K562 (cell line): Measurements from ENCODE around the gene MRPL40. TPM values are rescaled to one million over a fixed set of nuclear protein-coding genes. Genes with fewer than 3 reads are reported as not detected.
A peak's percentile ranks its signal among the peaks of the same experiment; 100 is the strongest.

Source experiments
- EGR1 ChIP-seq: fragments of 450-650 bp; conservative IDR thresholded peaks from 2 replicates; pipeline ENCODE4 v1.6.1; 2017; ENCODE audit warnings: mild to moderate bottlenecking
- GATA2 ChIP-seq: sonication (generic); formaldehyde crosslinking; IDR thresholded peaks from 2 replicates; pipeline ENCODE4 v1.4.0; 2020; ENCODE audit warnings: mild to moderate bottlenecking, missing genetic modification reagents
- ILF3 ChIP-seq: fragments of 450-650 bp; IDR thresholded peaks from 2 replicates; pipeline ENCODE4 v1.6.1; 2018; ENCODE audit warnings: antibody characterized with exemption, mild to moderate bottlenecking, moderate library complexity, borderline replicate concordance
- LCOR ChIP-seq: sonication (generic); formaldehyde crosslinking; IDR thresholded peaks from 2 replicates; pipeline ENCODE4 v1.8.0; 2022; ENCODE audit warnings: mild to moderate bottlenecking, missing genetic modification reagents
- MLX ChIP-seq, 2 experiments: fragments of 450-650 bp in 1 of 2; sonication (generic) in 1 of 2; formaldehyde crosslinking; conservative IDR thresholded peaks; 2 replicates each; pipeline versions ENCODE4 v1.4.0 to v1.8.1; 2020 to 2022; ENCODE audit warnings: mild to moderate bottlenecking in 1 of 2, missing genetic modification reagents in 1 of 2
- MYBL2 ChIP-seq, 2 experiments: fragments of 450-650 bp in 1 of 2; sonication (generic) in 1 of 2; formaldehyde crosslinking in 1 of 2; IDR thresholded peaks; 2 replicates each; pipeline versions ENCODE4 v1.6.1 to v1.8.1; 2017 to 2022; ENCODE audit warnings: borderline replicate concordance in 1 of 2, inconsistent platforms in 1 of 2, low read depth in 1 of 2, mild to moderate bottlenecking in 1 of 2, missing genetic modification reagents in 1 of 2, moderate library complexity in 1 of 2
- POLR2B ChIP-seq: fragments of 450-650 bp; IDR thresholded peaks from 2 replicates; pipeline ENCODE4 v1.6.1; 2018; ENCODE audit warnings: low read depth; ENCODE audit not compliant: partially characterized antibody
- PPARD ChIP-seq: fragments of 250-450 bp; sonication (Bioruptor Pico); IDR thresholded peaks from 2 replicates; pipeline ENCODE4 v1.8.0; 2022; ENCODE audit warnings: inconsistent platforms, mild to moderate bottlenecking, moderate library complexity
- RUNX1 ChIP-seq: sonication (generic); IDR thresholded peaks from 2 replicates; pipeline ENCODE4 v1.6.1; 2016; ENCODE audit warnings: antibody characterized with exemption, low read depth
- SMAD3 ChIP-seq: fragments of 450-650 bp; formaldehyde crosslinking; conservative IDR thresholded peaks from 2 replicates; pipeline ENCODE4 v1.4.0; 2020; ENCODE audit warnings: mild to moderate bottlenecking
- TAF9B ChIP-seq: fragments of 450-650 bp; IDR thresholded peaks from 2 replicates; pipeline ENCODE4 v1.6.1; 2018; ENCODE audit warnings: mild to moderate bottlenecking; ENCODE audit not compliant: partially characterized antibody
- WHSC1 ChIP-seq: IDR thresholded peaks from one replicate; pipeline ENCODE4 v1.6.1; 2012; ENCODE audit warnings: low read length, control low read depth, inconsistent platforms
- ZBTB2 ChIP-seq: fragments of 450-650 bp; IDR thresholded peaks from 2 replicates; pipeline ENCODE4 v1.6.1; 2016; ENCODE audit warnings: antibody characterized with exemption
- ZNF436 ChIP-seq: fragments of 250-450, 450-650 bp; sonication (Bioruptor Pico); formaldehyde crosslinking; IDR thresholded peaks from 2 replicates; pipeline ENCODE4 v1.7.0; 2020; ENCODE audit warnings: mild to moderate bottlenecking
- ZNF778 ChIP-seq: fragments of 450-650 bp; formaldehyde crosslinking; IDR thresholded peaks from 2 replicates; pipeline ENCODE4 v1.4.0; 2020; ENCODE audit warnings: mild to moderate bottlenecking, moderate library complexity
- polyA plus RNA-seq, 8 experiments: library from polyadenylated mRNA; depleted of rRNA in 4 of 8; stranded (reverse) in 5 of 8; unstranded in 3 of 8; fragments of >200 nt; fragmentation: Nextera tagmentation in 2 of 8; fragmentation: Illumina TruSeq in 1 of 8; extraction: Ambion mirVana in 2 of 8; extraction: Trizol in 1 of 8; gene quantifications; 2 replicates each; pipeline versions ENCODE4 v1.2.1 to v1.2.3, GENCODE V29; 2011 to 2014; ENCODE audit warnings: inconsistent platforms in 1 of 8, missing spikeins in 1 of 8
- total RNA-seq, 7 experiments: library from RNA; depleted of rRNA in 6 of 7; stranded (reverse); fragments of >200 nt in 6 of 7; fragmentation: Illumina TruSeq in 2 of 7; extraction: Trizol in 2 of 7; gene quantifications; 2 replicates each; pipeline versions ENCODE4 v1.2.1 to v1.2.3, GENCODE V29; 2011 to 2021; ENCODE audit warnings: low replicate concordance in 1 of 7
- TF ChIP-seq, protein P1 (sequence below): sonication (generic); formaldehyde crosslinking; IDR thresholded peaks from 2 replicates; pipeline ENCODE4 v1.9.0; 2022; ENCODE audit warnings: mild to moderate bottlenecking, missing genetic modification reagents
- TF ChIP-seq, protein P2 (sequence below): sonication (generic); formaldehyde crosslinking; IDR thresholded peaks from 2 replicates; pipeline ENCODE4 v1.8.1; 2023; ENCODE audit warnings: missing genetic modification reagents, mild to moderate bottlenecking, borderline replicate concordance
- TF ChIP-seq, protein P3 (sequence below), 2 experiments: fragments of 450-650 bp; conservative IDR thresholded peaks; 2 replicates each; pipeline ENCODE4 v1.6.1; 2017; ENCODE audit warnings: mild to moderate bottlenecking in 2 of 2, moderate library complexity in 2 of 2

The MRPL40 gene
- total and polyA plus RNA-seq, 9 of the 15 experiments (the other 6 are each of a cell fraction or from before 2014, with no cell fraction given): 132 to 652 (median 208) TPM

- TF ChIP-seq, protein P1, sequence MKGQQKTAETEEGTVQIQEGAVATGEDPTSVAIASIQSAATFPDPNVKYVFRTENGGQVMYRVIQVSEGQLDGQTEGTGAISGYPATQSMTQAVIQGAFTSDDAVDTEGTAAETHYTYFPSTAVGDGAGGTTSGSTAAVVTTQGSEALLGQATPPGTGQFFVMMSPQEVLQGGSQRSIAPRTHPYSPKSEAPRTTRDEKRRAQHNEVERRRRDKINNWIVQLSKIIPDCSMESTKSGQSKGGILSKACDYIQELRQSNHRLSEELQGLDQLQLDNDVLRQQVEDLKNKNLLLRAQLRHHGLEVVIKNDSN (CRISPR knock-in tag): no peak
- TF ChIP-seq EGR1 (no peak), WHSC1 (peak; percentile 97), GATA2 (CRISPR knock-in tag) (no peak), POLR2B (no peak), ILF3 (peak; percentile 41; the same call in 1 of the 2 replicates), MLX (CRISPR knock-in tag; conservative IDR thresholded peaks at IDR 0.05) (peak in 1 of 2 experiments; percentile 44; a peak in 1 of 4 replicates), RUNX1 (no peak), PPARD (CRISPR knock-in tag) (no peak), ZBTB2 (no peak), SMAD3 (CRISPR knock-in tag) (no peak), TAF9B (no peak), MYBL2 (IDR thresholded peaks at IDR 0.05; ENCODE audit: low read depth) (no peak), MYBL2 (CRISPR knock-in tag; IDR thresholded peaks at IDR 0.05; ENCODE audit: borderline replicate concordance) (no peak), ZNF778 (no peak), LCOR (no peak), ZNF436 (CRISPR knock-in tag) (no peak)
- TF ChIP-seq, protein P2, sequence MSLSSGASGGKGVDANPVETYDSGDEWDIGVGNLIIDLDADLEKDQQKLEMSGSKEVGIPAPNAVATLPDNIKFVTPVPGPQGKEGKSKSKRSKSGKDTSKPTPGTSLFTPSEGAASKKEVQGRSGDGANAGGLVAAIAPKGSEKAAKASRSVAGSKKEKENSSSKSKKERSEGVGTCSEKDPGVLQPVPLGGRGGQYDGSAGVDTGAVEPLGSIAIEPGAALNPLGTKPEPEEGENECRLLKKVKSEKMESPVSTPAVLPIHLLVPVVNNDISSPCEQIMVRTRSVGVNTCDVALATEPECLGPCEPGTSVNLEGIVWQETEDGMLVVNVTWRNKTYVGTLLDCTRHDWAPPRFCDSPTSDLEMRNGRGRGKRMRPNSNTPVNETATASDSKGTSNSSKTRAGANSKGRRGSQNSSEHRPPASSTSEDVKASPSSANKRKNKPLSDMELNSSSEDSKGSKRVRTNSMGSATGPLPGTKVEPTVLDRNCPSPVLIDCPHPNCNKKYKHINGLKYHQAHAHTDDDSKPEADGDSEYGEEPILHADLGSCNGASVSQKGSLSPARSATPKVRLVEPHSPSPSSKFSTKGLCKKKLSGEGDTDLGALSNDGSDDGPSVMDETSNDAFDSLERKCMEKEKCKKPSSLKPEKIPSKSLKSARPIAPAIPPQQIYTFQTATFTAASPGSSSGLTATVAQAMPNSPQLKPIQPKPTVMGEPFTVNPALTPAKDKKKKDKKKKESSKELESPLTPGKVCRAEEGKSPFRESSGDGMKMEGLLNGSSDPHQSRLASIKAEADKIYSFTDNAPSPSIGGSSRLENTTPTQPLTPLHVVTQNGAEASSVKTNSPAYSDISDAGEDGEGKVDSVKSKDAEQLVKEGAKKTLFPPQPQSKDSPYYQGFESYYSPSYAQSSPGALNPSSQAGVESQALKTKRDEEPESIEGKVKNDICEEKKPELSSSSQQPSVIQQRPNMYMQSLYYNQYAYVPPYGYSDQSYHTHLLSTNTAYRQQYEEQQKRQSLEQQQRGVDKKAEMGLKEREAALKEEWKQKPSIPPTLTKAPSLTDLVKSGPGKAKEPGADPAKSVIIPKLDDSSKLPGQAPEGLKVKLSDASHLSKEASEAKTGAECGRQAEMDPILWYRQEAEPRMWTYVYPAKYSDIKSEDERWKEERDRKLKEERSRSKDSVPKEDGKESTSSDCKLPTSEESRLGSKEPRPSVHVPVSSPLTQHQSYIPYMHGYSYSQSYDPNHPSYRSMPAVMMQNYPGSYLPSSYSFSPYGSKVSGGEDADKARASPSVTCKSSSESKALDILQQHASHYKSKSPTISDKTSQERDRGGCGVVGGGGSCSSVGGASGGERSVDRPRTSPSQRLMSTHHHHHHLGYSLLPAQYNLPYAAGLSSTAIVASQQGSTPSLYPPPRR: peak; percentile 71; the same call in 1 of the 2 replicates
- TF ChIP-seq, protein P3, sequence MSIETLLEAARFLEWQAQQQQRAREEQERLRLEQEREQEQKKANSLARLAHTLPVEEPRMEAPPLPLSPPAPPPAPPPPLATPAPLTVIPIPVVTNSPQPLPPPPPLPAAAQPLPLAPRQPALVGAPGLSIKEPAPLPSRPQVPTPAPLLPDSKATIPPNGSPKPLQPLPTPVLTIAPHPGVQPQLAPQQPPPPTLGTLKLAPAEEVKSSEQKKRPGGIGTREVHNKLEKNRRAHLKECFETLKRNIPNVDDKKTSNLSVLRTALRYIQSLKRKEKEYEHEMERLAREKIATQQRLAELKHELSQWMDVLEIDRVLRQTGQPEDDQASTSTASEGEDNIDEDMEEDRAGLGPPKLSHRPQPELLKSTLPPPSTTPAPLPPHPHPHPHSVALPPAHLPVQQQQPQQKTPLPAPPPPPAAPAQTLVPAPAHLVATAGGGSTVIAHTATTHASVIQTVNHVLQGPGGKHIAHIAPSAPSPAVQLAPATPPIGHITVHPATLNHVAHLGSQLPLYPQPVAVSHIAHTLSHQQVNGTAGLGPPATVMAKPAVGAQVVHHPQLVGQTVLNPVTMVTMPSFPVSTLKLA (conservative IDR thresholded peaks at IDR 0.05): no peak
These were observed 38.6 kb upstream of the MRPL40 start (continued) for GRCh38 chr22:19393704-19394103.
